Fibroblast of pulmonary artery (primary cell): Measurements from ENCODE around the gene NDUFV2.

Experiments
- DNase-seq: peaks from one replicate; pipeline ENCODE4 v3.0.0-alpha.2; 2010; ENCODE audit warnings: low read depth
- H3K4me3 ChIP-seq: replicated peaks from 2 replicates; pipeline ENCODE4 v1.5.1; 2011; ENCODE audit warnings: low read depth, mild to moderate bottlenecking, control low read depth, low read length, moderate library complexity
- CTCF ChIP-seq: IDR thresholded peaks from 2 replicates; pipeline ENCODE4 v1.5.1; 2011; ENCODE audit warnings: mild to moderate bottlenecking, control low read depth, low read length, inconsistent platforms; ENCODE audit errors: missing control alignments

NDUFV2 gene

GRCh38 chr18:9132628-9133027, 30.1 kb downstream of the NDUFV2 start:
- TF ChIP-seq CTCF: no peak
- no peak for DNase-seq
- no peak overlapping the region for H3K4me3 ChIP-seq

- DNase-seq: no peak
- H3K4me3 ChIP-seq: no peak overlapping the region
- TF ChIP-seq CTCF: no peak
Observed at GRCh38 chr18:9133225-9133624, 30.7 kb downstream of the NDUFV2 start.

- DNase-seq: no peak
- no peak for TF ChIP-seq CTCF
- peak overlapping the region; percentile 70 for H3K4me3 ChIP-seq
Observed at GRCh38 chr18:9135081-9135911, 32.8 kb downstream of the NDUFV2 start.

DNA sequence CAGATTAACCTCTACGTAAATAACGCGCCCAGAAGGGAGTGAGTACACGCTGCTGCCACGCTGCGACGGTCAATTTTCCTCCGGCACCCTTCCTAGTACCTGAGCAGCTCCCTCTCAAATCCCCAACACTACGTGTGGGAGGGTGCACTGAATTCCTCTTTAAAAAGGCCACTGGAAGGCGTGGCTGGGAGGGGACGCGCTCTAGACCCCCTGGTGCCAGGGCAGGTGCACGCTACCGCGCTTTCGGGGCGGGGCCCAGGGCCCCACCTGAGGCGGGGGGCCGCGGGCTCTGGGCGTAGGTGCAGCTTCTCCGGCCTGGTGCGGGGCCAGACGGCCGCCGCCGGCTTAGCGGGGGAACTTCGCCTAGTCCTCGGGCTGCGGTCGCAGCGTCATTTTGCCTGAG, 33.4 kb downstream of the NDUFV2 start:
- TF ChIP-seq CTCF: no peak
- peak; percentile 30 for DNase-seq

DNA sequence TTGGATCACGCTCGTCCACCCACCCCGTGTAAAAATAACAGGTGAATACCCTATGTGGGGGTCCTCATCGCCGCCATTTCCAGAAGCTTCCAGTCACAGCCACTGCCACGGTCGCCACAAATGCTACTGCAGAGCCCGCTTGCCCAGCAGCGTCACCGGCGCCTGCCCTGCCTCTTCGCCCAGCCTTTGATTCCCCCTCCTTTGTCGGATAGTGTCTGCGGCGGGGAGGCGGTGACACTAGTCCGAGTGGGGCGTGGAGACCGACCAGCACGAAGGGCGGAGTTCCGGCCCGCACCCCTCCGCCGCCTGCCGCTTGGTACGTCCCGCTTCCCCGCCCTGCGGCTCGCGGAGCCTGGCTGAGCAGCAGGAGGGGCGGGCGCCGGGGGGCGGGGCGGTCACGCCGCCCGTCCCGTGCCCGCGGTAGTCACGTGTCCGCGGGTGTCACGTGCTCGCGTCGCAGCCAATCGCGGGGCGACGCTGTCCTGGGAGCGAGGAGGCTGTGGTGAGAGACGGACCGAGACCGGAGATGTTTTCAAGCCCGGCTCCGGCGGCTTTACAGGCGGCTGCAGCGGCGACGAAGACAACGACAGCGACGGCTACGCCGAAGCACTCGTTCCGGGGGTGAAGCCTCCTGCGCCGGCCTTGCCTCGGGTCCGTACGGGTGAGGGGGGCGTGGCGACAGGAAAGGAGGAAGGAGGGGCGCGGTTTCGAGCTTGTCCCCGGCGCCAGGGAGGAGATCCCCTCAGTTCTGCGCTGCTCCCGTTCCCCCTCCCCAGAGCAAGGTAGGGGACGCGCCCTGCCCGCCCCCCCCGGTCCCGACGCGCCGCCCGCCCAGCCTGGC, 34.0 kb downstream of the NDUFV2 start, which contains the start of gene ANKRD12:
Gene ANKRD12, plus strand, starts transcription at position 467 of the 841 bp plus-strand sequence. CDS start 45,652 bp downstream, outside the sequence.
- peak within 1 kb of the TSS; percentile 70 for H3K4me3 ChIP-seq

More for the DNA sequence above, 33.4 kb downstream of the NDUFV2 start:
- peak overlapping the region; percentile 70 for H3K4me3 ChIP-seq

More for the DNA sequence above, 34.0 kb downstream of the NDUFV2 start, which contains the start of gene ANKRD12:
- TF ChIP-seq CTCF: no peak
- peak; percentile 98 for DNase-seq
